ENCODE measurements around the gene RBM10.

- TF ChIP-seq MCM3 (IDR thresholded peaks at IDR 0.05) (no peak), TAF1 (IDR thresholded peaks at IDR 0.05; ENCODE audit: control insufficient read depth, extremely low read depth, insufficient read depth, low read length, severe bottlenecking) (no peak)
Observed at GRCh38 chrX:47160781-47161180, 15.8 kb downstream of the RBM10 start.
